Measurements from ENCODE around the gene PPP4R3A. TPM values are rescaled to one million over a fixed set of nuclear protein-coding genes. Genes with fewer than 3 reads are reported as not detected.

The PPP4R3A gene
- total and polyA plus RNA-seq, 10 of the 15 experiments (the other 5 are each of a cell fraction or from before 2014, with no cell fraction given), result 19.4 to 97.8 (median 62.9) TPM

- TF ChIP-seq SMAD1 (IDR thresholded peaks at IDR 0.05; ENCODE audit: low read depth, partially characterized antibody) (no peak), SIN3A (IDR thresholded peaks at IDR 0.05; ENCODE audit: low read depth, low read length) (peak; percentile 64; the same call in 1 of the 2 replicates), MEF2B (IDR thresholded peaks at IDR 0.05; ENCODE audit: partially characterized antibody, poor library complexity, severe bottlenecking) (no peak), BCLAF1 (IDR thresholded peaks at IDR 0.05) (no peak), POLR2A (IDR thresholded peaks at IDR 0.05; ENCODE audit: low read depth, low read length) (0 out of 2 replicates have a peak, but pooled peaks have one; percentile 12), IKZF1 (conservative IDR thresholded peaks at IDR 0.05) (peak; percentile 78), ZNF217 (IDR thresholded peaks at IDR 0.05) (peak; percentile 41; the same call in 1 of the 2 replicates)
These were observed 92.1 kb downstream of the PPP4R3A start (continued) for GRCh38 chr14:91417983-91418386.

GRCh38 chr14:91417120-91417982 is 92.8 kb downstream of the PPP4R3A start, which contains the start of gene CCDC88C:
Gene CCDC88C, minus strand, starts transcription at chr14:91417820. Its CDS starts 130 bp downstream, at chr14:91417690.
- Histone ChIP-seq H3K27me3 (replicated peaks in 1 of 2; ENCODE audit: control insufficient read depth in 2 of 2, insufficient read depth in 2 of 2, low read length in 1 of 2) (no peaks in the 10 kb centered on the region), H4K20me1 (ENCODE audit: control insufficient read depth, insufficient read depth) (no peaks in the 10 kb centered on the region), H3K36me3 (ENCODE audit: control insufficient read depth in 2 of 2, insufficient read depth in 2 of 2, low read length in 1 of 2) (peaks cover 4 to 18% of the 10 kb centered on the region in 2 experiments; a peak in 2 of 4 replicates), H3K9ac (ENCODE audit: control insufficient read depth, insufficient read depth, low read length) (peak within 1 kb of the TSS; percentile 97), H2AFZ (ENCODE audit: control insufficient read depth, low read depth, low read length) (peak within 1 kb of the TSS; percentile 66), H3K27ac (ENCODE audit: control insufficient read depth, insufficient read depth) (peak within 1 kb of the TSS; percentile 100), H3K4me3 (peak within 1 kb of the TSS; percentile 88), H3K9me3 (replicated peaks; ENCODE audit: control insufficient read depth, insufficient read depth, low read length) (no peaks in the 10 kb centered on the region), H3K4me1 (ENCODE audit: control insufficient read depth, insufficient read depth, low read length) (peaks cover 29% of the 10 kb centered on the region), H3K79me2 (ENCODE audit: control insufficient read depth, insufficient read depth, low read length) (peaks cover 55% of the 10 kb centered on the region), H3K4me2 (ENCODE audit: control insufficient read depth, insufficient read depth) (peak within 1 kb of the TSS; percentile 92)
- SMC1A ChIA-PET (ENCODE audit: uncharacterized antibody, unreplicated experiment), result interaction anchor here (0.6 to 15.4 kb wide), 7 partner anchors 17 to 95 kb away, joined by 3 to 210 read pairs (median 131); no protein-coding TSS in a partner anchor
- POLR2A ChIA-PET, result interaction anchor here (0.8 to 9.2 kb wide), 7 partner anchors 18 to 94 kb away, joined by 3 to 140 read pairs (median 18); no protein-coding TSS in a partner anchor
- RAD21 ChIA-PET (ENCODE audit: unreplicated experiment), result interaction anchor here (0.5 to 10.0 kb wide), 17 partner anchors 11 to 357 kb away, joined by 3 to 236 read pairs (median 5); partner anchors contain the start of gene RPS6KA5
- CTCF ChIA-PET, result interaction anchor here (1.0 to 19.0 kb wide), 13 partner anchors 16 to 131 kb away, joined by 3 to 242 read pairs (median 5); no protein-coding TSS in a partner anchor
- FAIRE-seq (no peak), ATAC-seq (peak; percentile 32), DNase-seq (ENCODE audit: low read depth, low spot score) (no peak)
- no TSS peak for BruUV-seq (replicated peaks)
- in situ Hi-C loops (cut with MboI), result no loop called here
- WGBS (ENCODE audit: insufficient coverage, insufficient replicate concordance, low lambda C conversion rate, missing lambda C conversion rate), result 2% methylated on average over 59 of the region's 103 CpGs
- intact Hi-C loops (cut with micrococcal nuclease; ENCODE audit: unreplicated experiment), result loop anchor here (2.0 to 5.0 kb wide), 4 partner anchors 45 to 175 kb away; partner anchors contain the start of gene GPR68
- TF ChIP-seq ZNF687 (IDR thresholded peaks at IDR 0.05) (no peak), GATAD2B (conservative IDR thresholded peaks at IDR 0.05; ENCODE audit: low read depth) (no peak), ZBTB33 (IDR thresholded peaks at IDR 0.05) (no peak), SMC3 (IDR thresholded peaks at IDR 0.05; ENCODE audit: borderline replicate concordance, low read length) (no peak), TCF7 (IDR thresholded peaks at IDR 0.05; ENCODE audit: borderline replicate concordance) (no peak)

Measured in GM12878 (cell line).